ENCODE results near the gene SORCS2. TPM values are rescaled to one million over a fixed set of nuclear protein-coding genes. Genes with fewer than 3 reads are reported as not detected.

Gene SORCS2
- total RNA-seq, 1 donor from 2014 or later = 13.8 TPM

- Mint-ChIP-seq H3K27ac (ENCODE audit: unreplicated experiment) (no peak overlapping the region), H3K9me3 (ENCODE audit: unreplicated experiment) (peaks cover 3% of the 10 kb centered on the region), H3K36me3 (ENCODE audit: low read depth, unreplicated experiment) (peaks cover 17% of the 10 kb centered on the region), H3K4me1 (ENCODE audit: low read depth, unreplicated experiment) (peaks cover 11% of the 10 kb centered on the region), H3K27me3 (ENCODE audit: low read depth, unreplicated experiment) (peaks cover 55% of the 10 kb centered on the region), H3K4me3 (ENCODE audit: unreplicated experiment) (no peak overlapping the region)
- H3K9me3 ChIP-seq (ENCODE audit: insufficient read depth, low read depth, low read length) = no peaks in the 10 kb centered on the region
- no peaks in the 10 kb centered on the region for H3K79me2 ChIP-seq (ENCODE audit: insufficient read depth, low read length)
- peaks cover 13% of the 10 kb centered on the region for H3K4me1 ChIP-seq (ENCODE audit: insufficient read depth, low read length)
- no peak overlapping the region for H2AFZ ChIP-seq (ENCODE audit: low read depth, low read length)
- H3K36me3 ChIP-seq (ENCODE audit: insufficient read depth, low read length) = no peaks in the 10 kb centered on the region
- no peaks in the 10 kb centered on the region for H3K27me3 ChIP-seq (ENCODE audit: insufficient read depth, low read length)
- TF ChIP-seq EZH2 (IDR thresholded peaks at IDR 0.05; ENCODE audit: insufficient read depth, low read length) = no peak
- TF ChIP-seq CTCF (IDR thresholded peaks at IDR 0.05; ENCODE audit: insufficient read depth, low read depth, low read length) = no peak
- H3K4me2 ChIP-seq (ENCODE audit: low read length) = no peak overlapping the region
- no peak overlapping the region for H3K4me3 ChIP-seq (ENCODE audit: insufficient read depth, low read depth, low read length)
- no peak overlapping the region for H3K27ac ChIP-seq (ENCODE audit: low read depth, low read length)
- no peaks in the 10 kb centered on the region for H4K20me1 ChIP-seq (ENCODE audit: insufficient read depth, low read length)
- DNase-seq (ENCODE audit: low read depth) = no peak
- no peak overlapping the region for H3K9ac ChIP-seq (ENCODE audit: low read length)
- FAIRE-seq = no peak
Measured at GRCh38 chr4:7697343-7697742, 505.0 kb downstream of the SORCS2 start.

- no peaks in the 10 kb centered on the region for H3K79me2 ChIP-seq (ENCODE audit: insufficient read depth, low read length)
- H3K4me1 ChIP-seq (ENCODE audit: insufficient read depth, low read length) = peaks cover 13% of the 10 kb centered on the region
- no peaks in the 10 kb centered on the region for H4K20me1 ChIP-seq (ENCODE audit: insufficient read depth, low read length)
- H3K36me3 ChIP-seq (ENCODE audit: insufficient read depth, low read length) = no peaks in the 10 kb centered on the region
- H3K9ac ChIP-seq (ENCODE audit: low read length) = no peak overlapping the region
- Mint-ChIP-seq H3K4me3 (ENCODE audit: unreplicated experiment) (no peak overlapping the region), H3K9me3 (ENCODE audit: unreplicated experiment) (peaks cover 3% of the 10 kb centered on the region), H3K27ac (ENCODE audit: unreplicated experiment) (no peak overlapping the region), H3K27me3 (ENCODE audit: low read depth, unreplicated experiment) (peaks cover 54% of the 10 kb centered on the region), H3K36me3 (ENCODE audit: low read depth, unreplicated experiment) (peaks cover 17% of the 10 kb centered on the region), H3K4me1 (ENCODE audit: low read depth, unreplicated experiment) (peaks cover 11% of the 10 kb centered on the region)
- DNase-seq (ENCODE audit: low read depth) (no peak), FAIRE-seq (no peak)
- no peak overlapping the region for H3K27ac ChIP-seq (ENCODE audit: low read depth, low read length)
- H2AFZ ChIP-seq (ENCODE audit: low read depth, low read length) = no peak overlapping the region
- H3K4me2 ChIP-seq (ENCODE audit: low read length) = no peak overlapping the region
- no peaks in the 10 kb centered on the region for H3K27me3 ChIP-seq (ENCODE audit: insufficient read depth, low read length)
- H3K9me3 ChIP-seq (ENCODE audit: insufficient read depth, low read depth, low read length) = no peaks in the 10 kb centered on the region
- no peak overlapping the region for H3K4me3 ChIP-seq (ENCODE audit: insufficient read depth, low read depth, low read length)
- TF ChIP-seq CTCF (IDR thresholded peaks at IDR 0.05; ENCODE audit: insufficient read depth, low read depth, low read length) = no peak
- TF ChIP-seq EZH2 (IDR thresholded peaks at IDR 0.05; ENCODE audit: insufficient read depth, low read length) = no peak
Measured at GRCh38 chr4:7697821-7698220, 505.5 kb downstream of the SORCS2 start.

- Histone ChIP-seq H3K36me3 (ENCODE audit: insufficient read depth, low read length) (no peaks in the 10 kb centered on the region), H3K4me3 (ENCODE audit: insufficient read depth, low read depth, low read length) (no peak overlapping the region), H3K79me2 (ENCODE audit: insufficient read depth, low read length) (no peaks in the 10 kb centered on the region), H3K27me3 (ENCODE audit: insufficient read depth, low read length) (no peaks in the 10 kb centered on the region), H3K9ac (ENCODE audit: low read length) (no peak overlapping the region), H3K9me3 (ENCODE audit: insufficient read depth, low read depth, low read length) (no peaks in the 10 kb centered on the region), H2AFZ (ENCODE audit: low read depth, low read length) (no peak overlapping the region), H3K4me1 (ENCODE audit: insufficient read depth, low read length) (peaks cover 13% of the 10 kb centered on the region), H3K27ac (ENCODE audit: low read depth, low read length) (no peak overlapping the region), H3K4me2 (ENCODE audit: low read length) (peak overlapping the region; percentile 21), H4K20me1 (ENCODE audit: insufficient read depth, low read length) (no peaks in the 10 kb centered on the region)
- peaks cover 51% of the 10 kb centered on the region for H3K27me3 Mint-ChIP-seq (ENCODE audit: low read depth, unreplicated experiment)
- H3K4me1 Mint-ChIP-seq (ENCODE audit: low read depth, unreplicated experiment) = peaks cover 11% of the 10 kb centered on the region
- peak overlapping the region; percentile 50 for H3K27ac Mint-ChIP-seq (ENCODE audit: unreplicated experiment)
- FAIRE-seq (no peak), DNase-seq (ENCODE audit: low read depth) (peak; percentile 35)
- H3K4me3 Mint-ChIP-seq (ENCODE audit: unreplicated experiment) = no peak overlapping the region
- peaks cover 3% of the 10 kb centered on the region for H3K9me3 Mint-ChIP-seq (ENCODE audit: unreplicated experiment)
- TF ChIP-seq CTCF (IDR thresholded peaks at IDR 0.05; ENCODE audit: insufficient read depth, low read depth, low read length) = no peak
- TF ChIP-seq EZH2 (IDR thresholded peaks at IDR 0.05; ENCODE audit: insufficient read depth, low read length) = no peak
- H3K36me3 Mint-ChIP-seq (ENCODE audit: low read depth, unreplicated experiment) = peaks cover 14% of the 10 kb centered on the region
Measured at GRCh38 chr4:7698584-7698983, 506.2 kb downstream of the SORCS2 start.

Measured in astrocyte (in vitro differentiated cells and primary cell).